ENCODE data around the gene MSI2. TPM values are rescaled to one million over a fixed set of nuclear protein-coding genes. Genes with fewer than 3 reads are reported as not detected.

The MSI2 gene
- total and polyA plus RNA-seq, 2 donors (not counting 1 experiment from before 2014, with no cell fraction given), result 16.1 to 196 TPM

- TF ChIP-seq EZH2 (IDR thresholded peaks at IDR 0.05; ENCODE audit: borderline replicate concordance, insufficient read depth, low read depth, low read length, poor library complexity, severe bottlenecking) (no peak), CTCF (IDR thresholded peaks at IDR 0.05) (no peak)
- H3K27ac Mint-ChIP-seq, result no peak overlapping the region
- no peaks in the 10 kb centered on the region for H3K4me1 Mint-ChIP-seq
- Histone ChIP-seq H3K79me2 (ENCODE audit: control insufficient read depth, insufficient read depth, low read length) (no peaks in the 10 kb centered on the region), H3K9ac (ENCODE audit: low read length) (no peak overlapping the region), H3K4me3 (ENCODE audit: control extremely low read depth in 1 of 5, extremely low read depth in 1 of 5, insufficient read depth in 1 of 5, low read depth in 2 of 5, low read length in 4 of 5) (no peak overlapping the region), H2AFZ (ENCODE audit: insufficient read depth, low read depth, low read length, poor library complexity, severe bottlenecking) (no peak overlapping the region), H3K4me1 (ENCODE audit: control insufficient read depth in 2 of 2, insufficient read depth in 2 of 2, low read length in 2 of 2) (no peaks in the 10 kb centered on the region), H3K36me3 (replicated peaks in 1 of 2; ENCODE audit: control extremely low read depth in 1 of 2, control insufficient read depth in 1 of 2, extremely low read depth in 1 of 2, insufficient read depth in 2 of 2, low read length in 1 of 2) (no peaks in the 10 kb centered on the region), H4K20me1 (ENCODE audit: control insufficient read depth, insufficient read depth, low read length, poor library complexity, severe bottlenecking) (no peaks in the 10 kb centered on the region), H3K27me3 (replicated peaks in 1 of 4; ENCODE audit: control extremely low read depth in 1 of 4, control insufficient read depth in 3 of 4, insufficient read depth in 4 of 4, low read length in 3 of 4) (no peaks in the 10 kb centered on the region), H3K27ac (ENCODE audit: low read length in 2 of 2) (no peak overlapping the region), H3K4me2 (replicated peaks; ENCODE audit: low read depth, low read length, poor library complexity, severe bottlenecking) (no peak overlapping the region), H3K9me3 (ENCODE audit: control extremely low read depth in 1 of 3, control insufficient read depth in 2 of 3, insufficient read depth in 1 of 3, low read length in 2 of 3) (peaks cover 0 to 3% (median 0%) of the 10 kb centered on the region in 3 donors)
- no peaks in the 10 kb centered on the region for H3K9me3 Mint-ChIP-seq (ENCODE audit: insufficient read depth)
- POLR2A ChIA-PET, result no interaction called here
- no peak for DNase-seq
- intact Hi-C loops (cut with micrococcal nuclease), result no loop called here
- no peak for ATAC-seq (ENCODE audit: low read depth)
- H3K27me3 Mint-ChIP-seq, result no peaks in the 10 kb centered on the region
- H3K4me3 Mint-ChIP-seq, result no peak overlapping the region
- CTCF ChIA-PET, result interaction anchor here (1.1 to 3.0 kb wide), 2 partner anchors 83 to 346 kb away, joined by 5 to 9 read pairs; no protein-coding TSS in a partner anchor
- 95% methylated on average over 12 of the region's 15 CpGs for WGBS (ENCODE audit: insufficient coverage)
Measured at GRCh38 chr17:57589151-57590034, 333.1 kb downstream of the MSI2 start.

Measured in B cell (primary cell).